ACHN (cell line): Measurements from ENCODE around the gene F8.
A peak's percentile ranks its signal among the peaks of the same experiment; 100 is the strongest.
"Not testable (repeated sequence)": the region's sequence is repeated elsewhere in the genome, so short reads cannot be mapped to it uniquely, and the experiment has no call there.

Experiments
- DNase-seq: peaks from one replicate; pipeline ENCODE4 v3.0.0-alpha.2; 2015
- in situ Hi-C: cut with HindIII; loops from 2 replicates; pipeline ENCODE4 v1.10.0; 2017; ENCODE audit warnings: low sequenced_read_pairs, low pct_ligation_motif_present, low pct_unique_long_range_greater_than_20kb

The F8 gene

DNA sequence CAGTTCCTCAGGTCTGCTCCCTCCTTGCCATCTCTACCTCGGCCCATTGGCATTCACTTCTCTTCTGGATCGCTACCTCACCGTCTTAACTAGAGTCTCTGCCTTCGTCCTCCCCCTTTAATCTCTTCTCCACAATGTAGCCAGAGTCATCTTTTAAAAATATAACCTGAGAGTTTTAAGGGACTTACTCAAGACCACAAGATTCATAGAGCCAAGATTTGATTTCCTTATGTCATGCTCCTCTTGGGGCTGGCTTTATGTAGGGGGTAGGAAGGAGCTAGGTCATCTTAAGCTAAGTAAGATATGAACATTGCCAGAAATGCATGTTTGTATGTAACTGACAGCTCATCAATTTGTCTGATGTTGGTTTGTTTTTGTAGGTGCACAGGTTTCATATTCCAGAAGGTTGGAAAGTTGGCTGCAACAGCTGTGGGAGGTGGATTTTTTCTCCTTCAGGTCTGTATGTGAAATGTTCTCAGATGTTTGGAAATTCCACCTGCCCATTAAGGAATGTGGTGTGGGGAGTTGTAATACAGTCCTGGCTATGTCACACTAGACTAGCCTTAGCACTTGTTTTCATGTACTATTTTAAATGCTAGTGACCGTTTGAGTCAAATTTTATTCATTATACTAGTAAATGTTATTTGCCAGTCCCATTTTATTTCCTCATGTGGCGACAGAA, 23.7 kb upstream of the F8 start:
- DNase-seq = no peak
- in situ Hi-C loops = no loop called here

DNA sequence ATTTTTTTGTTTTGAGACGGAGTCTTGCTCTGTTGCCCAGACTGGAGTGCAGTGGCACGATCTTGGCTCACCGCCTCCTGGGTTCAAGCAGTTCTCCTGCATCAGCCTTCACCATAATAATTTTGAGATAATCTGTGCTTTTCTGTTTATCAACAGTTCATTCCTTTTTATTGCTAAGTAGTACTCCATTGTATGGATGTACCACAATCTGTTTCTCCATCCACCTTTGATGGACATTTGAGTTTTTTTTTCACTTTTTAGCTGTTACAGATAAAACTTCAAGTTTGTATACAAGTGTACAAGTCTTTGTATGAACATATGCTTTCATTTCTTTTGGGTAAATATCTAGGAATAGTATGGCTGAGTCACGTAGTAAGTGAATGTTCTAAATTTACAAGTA, 13.2 kb upstream of the F8 start:
- in situ Hi-C loops = no loop called here
- no peak for DNase-seq

DNA sequence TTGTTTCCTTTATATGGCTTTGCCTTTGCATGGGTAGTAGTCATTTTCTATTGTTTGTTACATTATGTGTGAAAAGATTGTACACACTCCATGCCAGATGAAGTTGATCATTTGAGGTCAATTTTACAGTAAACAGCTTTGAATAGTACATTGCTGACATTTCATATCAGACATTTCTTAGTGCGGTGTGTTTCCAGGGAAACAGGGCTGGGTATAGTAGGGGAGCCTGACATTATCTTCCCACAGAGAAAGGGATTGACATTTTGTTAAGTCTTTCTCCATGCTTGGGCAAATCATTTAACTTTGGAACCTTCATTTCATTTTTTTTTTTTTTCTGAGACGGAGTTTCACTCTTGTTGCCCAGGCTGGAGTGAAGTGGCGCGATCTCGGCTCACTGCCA, 9.1 kb upstream of the F8 start:
- DNase-seq = no peak
- in situ Hi-C loops = no loop called here

DNA sequence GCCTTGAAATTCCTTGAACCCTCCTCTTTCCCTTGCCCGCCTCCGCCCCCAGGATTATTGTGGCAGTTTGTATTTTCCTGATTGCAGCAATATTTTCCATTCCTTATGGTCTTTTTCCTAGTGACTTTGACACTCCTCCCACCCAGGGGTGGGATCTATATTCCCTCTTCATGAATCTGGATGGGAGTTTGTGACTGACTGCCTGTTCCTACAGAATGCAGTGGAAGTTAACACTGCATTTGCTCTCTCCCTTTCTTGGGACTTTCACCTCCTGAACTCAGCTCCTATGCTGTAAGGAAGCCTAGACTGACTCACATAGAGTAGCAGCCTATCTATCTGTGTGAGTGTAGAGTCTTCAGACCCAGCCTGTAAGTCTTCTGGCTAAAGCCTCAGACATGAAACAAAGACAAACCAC, 6.4 kb upstream of the F8 start:
- peak; percentile 7 for DNase-seq
- in situ Hi-C loops = no loop called here

DNA sequence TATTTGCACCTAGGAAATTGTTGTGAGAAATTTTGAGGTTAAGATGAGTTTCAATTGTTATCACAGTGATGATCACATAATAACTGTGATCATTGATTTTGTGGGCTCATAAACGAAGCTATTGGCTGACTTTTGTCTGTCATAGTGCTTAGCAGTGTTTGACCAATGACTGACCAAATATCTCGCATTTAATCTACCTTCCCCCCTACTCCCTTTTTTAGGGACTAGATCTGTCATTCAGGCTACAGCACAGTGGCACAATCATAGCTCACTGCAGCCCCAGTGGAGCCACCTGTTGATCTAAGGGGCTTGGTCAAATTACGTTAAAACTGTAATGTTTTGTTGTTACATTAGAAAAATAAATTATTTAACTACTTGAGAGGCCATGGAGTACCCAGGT, 5.6 kb upstream of the F8 start:
- peak; percentile 0 for DNase-seq
- in situ Hi-C loops = no loop called here

DNA sequence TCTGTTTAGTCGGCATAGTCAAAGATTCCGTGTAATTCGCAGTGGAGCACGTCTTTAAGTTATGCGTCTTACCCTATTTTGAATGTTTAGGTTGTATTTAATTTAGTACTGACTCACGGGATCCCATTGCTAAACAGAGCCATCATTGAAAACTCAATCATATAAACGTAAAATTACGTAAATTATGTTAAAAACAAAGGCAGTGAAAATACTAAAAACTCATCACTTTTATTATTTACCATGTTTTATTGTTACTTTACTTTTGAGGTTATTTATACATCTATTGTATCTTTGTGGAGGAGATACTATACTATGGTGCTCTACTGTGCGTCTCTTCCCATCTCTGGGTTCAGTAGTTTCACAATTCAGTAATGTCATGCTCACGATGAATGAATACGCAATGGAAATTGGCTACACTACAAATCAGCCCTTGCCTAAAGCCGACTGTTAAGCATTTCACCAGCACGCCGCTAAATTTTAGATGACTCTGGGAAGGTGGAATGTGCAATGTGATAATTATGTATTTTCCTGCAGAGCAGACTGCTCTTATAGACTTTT, 5.1 kb upstream of the F8 start:
- in situ Hi-C loops = no loop called here
- DNase-seq = peak; percentile 56

DNA sequence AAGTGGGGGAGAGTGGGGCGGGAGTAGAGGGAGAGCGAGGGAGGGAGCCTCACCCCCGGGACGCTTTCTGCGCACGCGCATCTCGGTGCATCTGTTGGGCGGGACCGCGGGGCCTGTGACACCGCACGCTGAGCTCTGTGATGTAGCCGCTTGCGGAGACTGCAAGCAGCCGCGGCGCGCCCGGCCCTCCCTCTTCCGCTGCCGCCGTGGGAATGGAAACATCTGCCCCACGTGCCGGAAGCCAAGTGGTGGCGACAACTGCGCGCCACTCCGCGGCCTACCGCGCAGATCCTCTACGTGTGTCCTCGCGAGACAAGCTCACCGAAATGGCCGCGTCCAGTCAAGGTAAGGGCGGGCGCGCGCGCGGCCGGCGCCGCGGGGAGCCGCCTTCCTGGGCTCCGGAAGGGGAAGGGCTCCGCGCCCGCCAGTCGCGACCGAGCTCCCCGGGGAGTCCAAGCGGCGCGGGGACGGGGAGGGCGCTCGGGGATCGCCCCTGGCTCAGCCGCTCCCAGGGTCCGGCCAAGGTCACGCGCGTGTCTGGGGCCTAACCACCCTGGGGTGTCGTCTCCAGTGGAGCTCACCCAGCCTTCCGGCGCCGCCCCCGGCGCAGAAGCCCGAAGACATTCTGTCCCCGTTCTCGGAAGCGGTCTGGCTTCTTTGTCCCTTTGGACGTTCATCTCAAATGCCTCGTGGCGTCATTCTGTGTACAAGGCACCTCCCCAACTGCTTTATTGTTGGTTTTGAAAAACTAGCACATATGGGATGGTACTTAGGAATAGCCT, 4.4 kb upstream of the F8 start, which contains the start of gene FUNDC2:
Gene FUNDC2, plus strand, starts transcription at position 118 of the 782 bp plus-strand sequence. Its CDS starts 95 bp downstream, at position 213.
- in situ Hi-C loops = no loop called here

DNA sequence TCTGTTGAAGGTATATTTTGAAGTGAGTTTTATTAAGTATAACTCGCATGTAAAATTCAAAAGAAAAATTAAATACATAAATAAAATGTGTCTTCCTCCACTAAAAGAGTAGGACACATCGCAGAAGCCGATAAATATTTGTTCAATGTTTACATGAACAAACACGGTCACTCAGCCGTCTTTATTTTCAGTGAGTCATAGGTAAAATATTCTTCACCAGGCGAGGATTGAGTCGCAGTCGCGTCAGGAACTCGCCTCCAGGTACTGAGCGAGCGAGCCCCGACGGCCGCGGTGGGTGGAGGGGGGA, 3.9 kb upstream of the F8 start:
- DNase-seq = no peak
- in situ Hi-C loops = no loop called here

More for the DNA sequence above, 4.4 kb upstream of the F8 start, which contains the start of gene FUNDC2:
- peak; percentile 84 for DNase-seq

DNA sequence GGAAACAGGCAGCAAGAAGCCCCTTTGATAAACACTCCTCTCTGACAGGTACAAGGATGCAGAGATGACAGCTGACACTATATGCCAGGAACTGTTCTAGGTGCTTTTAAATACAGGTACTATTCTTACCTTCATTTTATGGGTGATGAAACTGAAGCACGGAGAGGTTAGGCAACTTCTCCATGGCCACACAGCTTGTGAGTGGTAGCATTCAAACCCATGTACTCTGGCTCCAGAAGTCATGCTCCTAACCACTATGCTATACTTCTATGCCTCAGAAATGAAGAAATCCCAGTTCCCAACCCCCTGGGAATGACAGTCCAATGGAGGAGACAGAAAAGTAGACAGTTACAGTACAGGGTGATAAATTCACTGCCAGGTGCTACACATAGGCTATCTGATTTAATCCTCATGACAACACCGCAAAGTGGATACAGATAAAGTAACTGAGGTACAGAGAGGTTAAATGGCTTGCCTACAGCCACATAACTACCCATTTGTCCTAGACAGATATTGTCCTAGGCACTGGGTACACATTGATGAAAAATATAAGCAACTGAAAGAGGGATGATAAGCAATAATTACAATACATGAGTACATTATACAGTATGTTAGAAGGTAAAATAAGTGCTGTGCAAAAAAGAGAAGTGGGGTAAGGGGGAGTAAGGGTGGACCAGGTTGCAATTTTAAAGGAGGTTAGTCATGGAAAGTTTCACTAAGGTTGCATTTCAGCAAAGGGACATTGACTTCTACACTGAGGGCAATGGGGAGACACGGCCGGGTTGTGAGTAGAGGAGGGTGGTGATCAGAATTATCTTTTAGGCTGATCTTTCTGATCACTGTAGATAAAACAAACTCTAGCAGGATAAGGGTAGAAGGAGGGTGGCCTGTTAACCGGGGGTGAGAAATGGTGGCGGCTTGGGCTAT, 1.6 kb upstream of the F8 start:
- no peak for DNase-seq
- in situ Hi-C loops = no loop called here

DNA sequence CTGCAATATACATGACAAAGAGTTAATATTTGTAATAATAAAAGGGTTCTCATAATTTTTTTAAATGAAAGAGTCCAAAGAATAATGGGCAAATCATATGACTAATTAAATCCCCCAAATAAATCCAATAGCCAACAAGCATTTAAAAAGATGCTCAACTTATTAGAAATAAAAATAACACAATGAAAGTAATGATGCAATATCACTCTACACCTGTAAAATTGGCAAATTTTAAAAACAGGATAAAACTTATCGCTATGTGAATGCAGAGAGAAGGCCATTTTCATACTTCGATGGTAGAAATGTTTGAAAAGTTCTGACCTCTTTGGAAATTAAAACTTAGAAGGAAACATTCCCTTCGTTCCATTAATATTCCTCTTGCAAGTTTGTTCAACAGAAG, 1.9 kb downstream of the F8 start:
- in situ Hi-C loops = no loop called here
- DNase-seq = no peak

DNA sequence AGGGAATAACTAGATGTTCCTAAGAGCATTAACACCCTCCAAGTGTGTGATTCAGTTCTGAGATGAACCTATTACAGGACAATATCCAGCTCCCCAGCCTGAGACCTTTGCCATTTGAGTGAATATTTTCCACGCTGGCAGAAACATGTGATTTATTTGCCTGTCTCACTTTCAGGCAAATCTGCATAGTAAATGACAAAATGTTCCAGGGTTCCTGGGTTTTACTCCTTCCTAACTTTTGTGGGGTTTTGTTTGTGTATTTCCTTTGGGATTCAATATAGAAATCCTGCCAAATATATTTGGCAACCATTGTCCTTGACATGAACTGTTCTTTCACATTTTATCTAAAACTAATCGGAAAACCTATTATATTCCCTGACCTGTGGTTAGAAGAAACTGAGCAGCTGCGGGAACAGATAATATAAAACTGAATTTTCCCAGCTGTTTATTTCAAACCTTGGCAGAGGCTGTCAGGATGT, 12.5 kb downstream of the F8 start:
- no peak for DNase-seq
- in situ Hi-C loops = no loop called here

DNA sequence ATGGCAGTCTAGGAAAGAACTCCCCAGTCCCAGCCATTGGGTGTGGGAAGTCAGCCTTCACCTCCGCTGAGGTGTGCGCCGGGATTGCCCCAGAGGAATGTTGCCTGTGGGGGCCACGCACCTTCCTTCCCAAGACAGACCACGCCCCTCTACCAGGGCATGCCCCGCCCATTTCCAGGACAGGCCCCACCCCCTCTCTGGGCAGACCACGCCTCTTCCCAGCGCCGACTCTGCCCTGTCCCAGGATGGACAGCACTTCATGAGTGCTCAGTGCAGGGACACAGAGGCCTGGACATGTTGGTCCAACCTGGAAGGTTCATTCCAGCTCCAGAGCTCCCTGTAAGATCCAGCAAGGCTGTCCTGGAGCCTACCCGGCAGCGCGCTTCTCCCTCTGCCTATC, 13.9 kb downstream of the F8 start:
- DNase-seq, in situ Hi-C loops: not testable (repeated sequence)

DNA sequence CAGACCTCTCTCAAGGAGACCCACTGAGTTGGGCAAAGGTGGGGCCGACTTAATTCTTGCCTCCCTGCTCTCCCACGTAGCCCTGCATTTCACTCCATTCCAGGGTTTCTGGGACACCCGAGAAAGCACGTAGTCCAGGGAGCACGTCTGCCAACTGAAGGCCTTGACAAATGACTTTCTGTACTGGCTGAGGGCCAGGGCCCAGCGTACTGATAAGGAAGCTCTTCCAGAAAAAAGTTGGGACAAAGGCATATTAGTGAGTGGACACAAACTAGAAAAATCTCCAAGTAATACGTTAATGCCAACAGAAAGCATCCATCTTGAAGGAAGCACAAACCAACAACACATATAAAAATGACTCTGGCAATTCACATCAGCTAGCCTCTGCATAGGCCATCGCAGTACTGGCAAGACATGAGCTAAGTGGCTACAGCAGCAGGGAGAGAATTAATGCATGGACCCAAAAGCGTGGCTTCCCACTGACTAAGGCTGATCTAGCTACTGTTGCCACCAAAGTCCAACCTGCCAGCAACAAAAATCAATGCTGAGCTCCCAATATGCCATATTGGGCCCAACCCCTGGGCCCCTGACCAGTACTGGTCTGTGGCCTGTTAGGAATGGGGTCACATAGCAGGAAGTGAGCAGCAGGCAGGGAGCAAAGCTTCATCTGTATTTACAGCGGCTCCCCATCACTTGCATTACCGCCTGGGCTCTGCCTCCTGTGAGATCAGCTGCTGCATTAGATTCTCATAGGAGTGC, 15.4 kb downstream of the F8 start:
- in situ Hi-C loops, DNase-seq: not testable (repeated sequence)

DNA sequence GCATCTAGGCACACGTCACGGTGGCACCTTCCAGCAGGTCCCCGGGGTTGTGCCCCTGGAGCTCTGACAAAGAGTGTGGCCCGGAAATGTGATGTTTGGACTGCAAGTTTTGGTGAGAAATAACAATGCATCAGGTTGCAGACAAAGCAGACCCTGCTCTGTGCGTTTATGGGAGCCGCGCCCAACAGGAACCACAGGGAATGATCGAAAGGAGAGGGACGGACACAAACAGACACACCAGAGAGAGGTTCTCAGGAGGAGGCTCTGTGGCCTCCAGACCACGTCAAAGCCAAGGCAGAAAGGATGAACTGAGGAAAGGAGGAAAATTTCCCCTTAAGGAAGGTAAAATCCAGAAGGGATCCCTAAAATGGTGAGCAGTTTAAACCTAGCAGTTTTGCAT, 16.1 kb downstream of the F8 start:
- DNase-seq, in situ Hi-C loops: not testable (repeated sequence)

DNA sequence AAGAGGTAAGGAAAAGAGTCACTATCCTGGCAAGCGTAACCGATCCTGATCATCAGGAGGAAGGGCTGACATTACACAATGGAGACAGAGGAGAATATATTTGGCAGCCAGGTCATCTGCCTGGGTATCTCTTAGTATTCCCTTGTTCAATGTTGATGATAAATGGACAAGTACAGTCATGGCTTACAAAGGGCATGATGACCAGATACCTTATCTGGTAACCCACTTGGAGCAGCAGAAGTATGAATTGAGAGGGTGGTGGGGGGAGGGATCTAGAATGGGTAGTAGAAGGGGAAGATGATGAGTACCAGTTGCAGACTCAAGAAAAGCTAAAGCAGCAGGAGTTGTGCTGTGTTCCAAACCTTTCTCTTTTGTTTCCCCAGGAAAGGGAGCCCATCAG, 17.3 kb downstream of the F8 start:
- no peak for DNase-seq
- in situ Hi-C loops = no loop called here

DNA sequence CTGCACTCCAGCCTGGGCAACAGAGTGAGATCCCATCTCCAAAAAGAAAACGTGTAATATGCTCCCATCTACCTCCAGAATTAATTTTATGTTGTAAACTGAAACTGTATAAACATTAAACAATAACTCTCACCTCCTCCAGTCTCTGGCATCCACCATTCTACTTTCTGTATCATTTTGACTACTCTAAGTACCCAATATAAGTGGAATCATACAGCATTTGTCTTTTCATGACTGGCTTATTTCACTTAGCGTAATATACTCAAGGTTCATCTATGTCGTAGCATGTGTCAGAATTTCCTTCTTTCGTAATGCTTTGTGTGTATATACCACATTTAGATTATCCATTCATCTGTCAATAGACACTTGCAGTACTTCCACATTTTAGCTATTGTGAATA, 20.6 kb downstream of the F8 start:
- in situ Hi-C loops = no loop called here
- no peak for DNase-seq

DNA sequence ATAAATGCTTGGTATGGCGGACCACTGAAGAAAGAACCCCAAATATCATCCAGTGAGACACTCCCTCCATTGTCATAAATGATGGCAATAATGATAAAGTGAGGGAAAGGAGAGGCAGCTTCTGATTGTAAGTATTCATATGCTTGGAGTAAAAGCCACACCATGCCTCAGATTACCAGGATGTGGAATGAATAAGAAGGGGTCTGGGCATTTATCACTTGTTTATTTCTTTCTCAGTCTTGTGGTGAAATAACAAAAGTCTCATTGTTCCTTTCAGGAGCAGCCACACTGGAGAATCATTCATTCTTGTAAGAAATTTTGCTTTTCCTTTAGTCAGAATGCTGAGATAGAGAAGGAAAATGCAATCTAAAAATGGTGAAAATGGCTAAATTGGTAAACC, 21.7 kb downstream of the F8 start:
- in situ Hi-C loops = no loop called here
- DNase-seq = no peak

DNA sequence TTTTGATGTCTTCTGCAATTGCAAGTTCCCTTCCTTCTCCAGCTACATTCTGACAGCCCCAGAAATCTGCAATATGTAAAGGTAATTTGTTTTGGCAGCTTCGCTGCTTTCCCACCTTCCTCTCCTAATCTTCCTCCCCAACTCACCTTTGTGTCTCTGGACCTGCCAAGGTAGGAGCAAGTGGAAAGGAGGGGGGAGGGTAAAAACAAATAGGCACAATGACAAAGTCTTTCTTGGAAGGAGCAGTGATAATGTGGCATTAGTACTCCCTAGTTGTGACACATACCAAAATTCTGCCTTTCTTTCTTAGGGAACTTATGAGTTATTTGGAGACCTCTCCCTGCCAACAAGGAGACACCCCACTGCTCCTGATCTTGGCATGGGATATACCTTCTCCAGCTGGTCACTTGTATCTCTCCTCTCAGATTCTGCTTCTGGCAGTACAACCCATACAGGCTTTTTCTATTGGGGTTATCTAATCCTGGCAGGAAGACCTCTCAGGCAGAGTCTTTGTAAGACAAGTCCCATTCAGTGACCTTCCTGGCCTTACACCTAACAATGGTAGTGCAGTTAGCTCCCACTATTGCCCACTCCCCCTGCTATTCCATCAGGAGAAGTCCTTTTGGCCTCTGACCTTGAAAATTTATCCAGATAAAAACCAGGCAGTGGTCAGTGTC, 24.2 kb downstream of the F8 start:
- DNase-seq = no peak
- in situ Hi-C loops = no loop called here
